H1 (cell line): ENCODE measurements around the gene LRRC23. TPM values are rescaled to one million over a fixed set of nuclear protein-coding genes. Genes with fewer than 3 reads are reported as not detected.
A peak's percentile ranks its signal among the peaks of the same experiment; 100 is the strongest.

ENCODE experiments used
- CTCF ChIA-PET: fragments of 300-600 bp; sonication (Branson Sonifier 250); formaldehyde crosslinking; loops from one replicate; lab custom pipeline; 2021; ENCODE audit not compliant: partially characterized antibody; lab: Charles Lee
- POLR2A ChIA-PET: fragments of 300-600 bp; sonication (Branson Sonifier 250); formaldehyde crosslinking; loops from one replicate; lab custom pipeline; 2021; ENCODE audit warnings: inconsistent platforms; ENCODE audit not compliant: partially characterized antibody; lab: Charles Lee
- DNase-seq, 2 experiments: peaks; one replicate each; pipeline versions ENCODE4 v3.0.0 to v3.0.0-alpha.2; 2010 to 2022; ENCODE audit warnings: low spot score in 2 of 2, low read depth in 1 of 2, mixed read lengths in 1 of 2
- FAIRE-seq: peaks from 2 replicates; lab custom pipeline; 2011; peaks lifted over from hg19 to GRCh38; lab: Jason Lieb, UNC
- H2AFZ ChIP-seq: 2 replicates; pipeline ENCODE4 v1.8.1; 2012; ENCODE audit warnings: low read length, inconsistent platforms
- H2AK5ac ChIP-seq: 2 replicates; pipeline ENCODE4 v1.6.1; 2013; ENCODE audit warnings: low read depth, low read length
- H2BK120ac ChIP-seq: replicated peaks from 2 replicates; pipeline ENCODE3; 2013; ENCODE audit warnings: low read depth, low read length, inconsistent platforms
- H2BK12ac ChIP-seq: 2 replicates; pipeline ENCODE4 v1.6.1; 2013; ENCODE audit warnings: low read depth, low read length
- H2BK15ac ChIP-seq: 2 replicates; pipeline ENCODE4 v1.6.1; 2013; ENCODE audit warnings: low read length
- H2BK20ac ChIP-seq: 2 replicates; pipeline ENCODE4 v1.6.1; 2013; ENCODE audit warnings: low read length
- H2BK5ac ChIP-seq: 2 replicates; pipeline ENCODE4 v1.6.1; 2013; ENCODE audit warnings: low read depth, low read length
- H3K14ac ChIP-seq: 2 replicates; pipeline ENCODE4 v1.6.1; 2013; ENCODE audit warnings: inconsistent platforms; ENCODE audit not compliant: insufficient read length
- H3K18ac ChIP-seq: 2 replicates; pipeline ENCODE4 v1.6.1; 2013; ENCODE audit warnings: low read length; ENCODE audit errors: extremely low read depth
- H3K23ac ChIP-seq: 2 replicates; pipeline ENCODE4 v1.6.1; 2013; ENCODE audit warnings: inconsistent platforms; ENCODE audit not compliant: insufficient read length
- H3K23me2 ChIP-seq: 2 replicates; pipeline ENCODE4 v1.6.1; 2013; ENCODE audit warnings: low read depth, low read length
- H3K27ac ChIP-seq: 2 replicates; pipeline ENCODE4 v1.6.1; 2011; ENCODE audit warnings: low read depth, low read length, inconsistent platforms
- H3K27me3 ChIP-seq, 4 experiments: replicated peaks in 1 of 4; 1 replicate in 1 of 4; 2 replicates in 3 of 4; pipeline versions ENCODE4 v1.6.1 to v1.8.1; 2011 to 2013; ENCODE audit warnings: low read length in 3 of 4, mild to moderate bottlenecking in 3 of 4, inconsistent platforms in 2 of 4, mixed read lengths in 2 of 4, moderate library complexity in 1 of 4; ENCODE audit not compliant: control insufficient read depth in 3 of 4, insufficient read depth in 3 of 4; ENCODE audit errors: extremely low read depth in 1 of 4
- H3K36me3 ChIP-seq, 4 experiments: 2 replicates each; pipeline versions ENCODE4 v1.6.1 to v1.8.1; 2011 to 2013; ENCODE audit warnings: mild to moderate bottlenecking in 4 of 4, low read length in 3 of 4, moderate library complexity in 2 of 4, control low read depth in 1 of 4, inconsistent platforms in 1 of 4; ENCODE audit not compliant: insufficient read depth in 4 of 4, control insufficient read depth in 2 of 4
- H3K4ac ChIP-seq: replicated peaks from 2 replicates; pipeline ENCODE3; 2013; ENCODE audit warnings: low read length, low read depth, mixed read lengths, inconsistent platforms; ENCODE audit not compliant: insufficient read length
- H3K4me1 ChIP-seq, 4 experiments: replicated peaks in 1 of 4; 1 replicate in 1 of 4; 2 replicates in 3 of 4; pipeline versions ENCODE4 v1.6.1 to v1.8.1; 2011 to 2013; ENCODE audit warnings: low read length in 3 of 4, inconsistent platforms in 2 of 4, mixed read lengths in 1 of 4; ENCODE audit not compliant: insufficient read depth in 4 of 4, control insufficient read depth in 3 of 4
- H3K4me2 ChIP-seq, 2 experiments: 2 replicates each; pipeline versions ENCODE4 v1.6.1 to v1.8.1; 2011 to 2013; ENCODE audit warnings: low read depth in 2 of 2, low read length in 2 of 2, control low read depth in 1 of 2, inconsistent platforms in 1 of 2, mild to moderate bottlenecking in 1 of 2; ENCODE audit not compliant: insufficient read depth in 1 of 2
- H3K4me3 ChIP-seq, 4 experiments: fragments of 200-600, 300-600 bp in 1 of 4; sonication (generic), shearing (Covaris generic), sonication (Bioruptor Twin) in 1 of 4; 2 replicates each; pipeline versions ENCODE4 v1.5.1 to v1.8.1; 2011 to 2016; ENCODE audit warnings: low read length in 4 of 4, low read depth in 3 of 4, control low read depth in 2 of 4, inconsistent platforms in 2 of 4, mild to moderate bottlenecking in 2 of 4, mixed read lengths in 1 of 4, moderate library complexity in 1 of 4; ENCODE audit not compliant: insufficient read depth in 2 of 4; ENCODE audit errors: extremely low read depth in 1 of 4
- H3K56ac ChIP-seq: replicated peaks from 2 replicates; pipeline ENCODE3; 2013; ENCODE audit warnings: low read depth, mild to moderate bottlenecking, mixed read lengths, low read length, inconsistent platforms; ENCODE audit not compliant: insufficient read length
- H3K79me1 ChIP-seq: 2 replicates; pipeline ENCODE4 v1.6.1; 2013; ENCODE audit warnings: low read depth, low read length, control low read depth
- H3K79me2 ChIP-seq, 2 experiments: 2 replicates each; pipeline versions ENCODE4 v1.6.1 to v1.8.1; 2012 to 2013; ENCODE audit warnings: low read length in 2 of 2, mild to moderate bottlenecking in 2 of 2, inconsistent platforms in 1 of 2; ENCODE audit not compliant: insufficient read depth in 2 of 2, control insufficient read depth in 1 of 2
- H3K9ac ChIP-seq, 4 experiments: replicated peaks in 1 of 4; 1 replicate in 1 of 4; 2 replicates in 3 of 4; pipeline versions ENCODE4 v1.6.1 to v1.8.1; 2011 to 2013; ENCODE audit warnings: low read depth in 3 of 4, low read length in 3 of 4, control low read depth in 2 of 4, mild to moderate bottlenecking in 2 of 4, moderate library complexity in 2 of 4, inconsistent platforms in 1 of 4; ENCODE audit errors: extremely low read depth in 1 of 4
- H3K9me3 ChIP-seq, 2 experiments: 2 replicates each; pipeline versions ENCODE4 v1.6.1 to v1.8.1; 2012 to 2013; ENCODE audit warnings: mild to moderate bottlenecking in 2 of 2, moderate library complexity in 2 of 2, control low read depth in 1 of 2, inconsistent platforms in 1 of 2, low read depth in 1 of 2, low read length in 1 of 2, mixed read lengths in 1 of 2; ENCODE audit not compliant: insufficient read depth in 2 of 2
- H4K20me1 ChIP-seq, 2 experiments: replicated peaks in 1 of 2; 2 replicates each; pipeline versions ENCODE3 to v1.8.1; 2011 to 2013; ENCODE audit warnings: inconsistent platforms in 2 of 2, low read length in 2 of 2, mild to moderate bottlenecking in 1 of 2; ENCODE audit not compliant: insufficient read depth in 2 of 2, control insufficient read depth in 1 of 2
- H4K5ac ChIP-seq: 2 replicates; pipeline ENCODE4 v1.6.1; 2013; ENCODE audit warnings: low read length, low read depth, mixed read lengths, inconsistent platforms; ENCODE audit not compliant: insufficient read length
- H4K8ac ChIP-seq: 2 replicates; pipeline ENCODE4 v1.8.0; 2013; ENCODE audit warnings: mild to moderate bottlenecking, moderate library complexity, low read length, inconsistent platforms; ENCODE audit not compliant: insufficient read depth; ENCODE audit errors: extremely low read depth
- H4K91ac ChIP-seq: replicated peaks from 2 replicates; pipeline ENCODE3; 2013; ENCODE audit warnings: low read length, mixed read lengths, inconsistent platforms; ENCODE audit not compliant: insufficient read length
- POLR2A ChIP-seq, 2 experiments: IDR thresholded peaks; 1 replicate in 1 of 2; 2 replicates in 1 of 2; pipeline ENCODE4 v1.6.1; 2011; ENCODE audit warnings: low read depth in 2 of 2, low read length in 2 of 2, mild to moderate bottlenecking in 2 of 2; ENCODE audit errors: control extremely low read depth in 1 of 2
- POLR2AphosphoS5 ChIP-seq: IDR thresholded peaks from 2 replicates; pipeline ENCODE4 v1.6.1; 2011; ENCODE audit warnings: low read depth, low read length
- RAD21 ChIP-seq, 2 experiments: IDR thresholded peaks in 1 of 2; conservative IDR thresholded peaks in 1 of 2; 2 replicates each; pipeline ENCODE4 v1.6.1; 2011; ENCODE audit warnings: low read depth in 2 of 2, low read length in 2 of 2, improper control_type of control experiment in 1 of 2, inconsistent platforms in 1 of 2, mild to moderate bottlenecking in 1 of 2, moderate library complexity in 1 of 2
- TAF7 ChIP-seq: optimal IDR thresholded peaks from 2 replicates; pipeline ENCODE3; 2011; ENCODE audit warnings: low read depth, mild to moderate bottlenecking, inconsistent platforms, low read length, moderate library complexity, borderline replicate concordance
- WGBS, 2 experiments: shearing (Covaris generic) in 1 of 2; methylation state at CpG; one replicate each; pipeline versions ENCODE4 v1.1.6 to v1.1.7; 2013 to 2015; ENCODE audit warnings: low lambda C conversion rate in 2 of 2, mixed read lengths in 2 of 2, inconsistent platforms in 1 of 2, low coverage in 1 of 2, missing lambda C conversion rate in 1 of 2; ENCODE audit not compliant: insufficient replicate concordance in 2 of 2, insufficient coverage in 1 of 2, insufficient read length in 1 of 2; ENCODE audit errors: extremely low coverage in 1 of 2, missing lambda C conversion rate in 1 of 2; 5-methylcytosine and 5-hydroxymethylcytosine counted together
- polyA plus RNA-seq, 7 experiments: library from polyadenylated mRNA; depleted of rRNA in 3 of 7; stranded (reverse) in 5 of 7; unstranded in 2 of 7; fragments of >200 nt in 5 of 7; fragments of 200-250 nt in 2 of 7; gene quantifications; 1 replicate in 5 of 7; 2 replicates in 1 of 7; 4 replicates in 1 of 7; pipeline versions ENCODE4 v1.2.1 to v1.2.3, GENCODE V29; 2011 to 2013; ENCODE audit warnings: missing spikeins in 2 of 7, mixed read lengths in 2 of 7
- total RNA-seq: library from RNA; stranded (reverse); fragmentation: NEBNext Ultra II Directional; extraction: Animal tissue kit (Norgen Biotek cat#: 25700); gene quantifications from 2 replicates; pipeline ENCODE4 v1.2.1, GENCODE V29; 2021

LRRC23 gene
- total and polyA plus RNA-seq, 2 of the 8 experiments (the other 6 are each of a cell fraction or from before 2014, with no cell fraction given) = 2.5 to 3.6 TPM

- H3K23ac ChIP-seq = no peak overlapping the region
- 0 out of 7 replicates have a peak overlapping the region, but pooled peaks of 1 of the 4 experiments have one; percentile 8 for H3K9ac ChIP-seq
- H3K79me2 ChIP-seq = peaks cover 0 to 26% of the 10 kb centered on the region in 2 experiments; a peak in 2 of 4 replicates
- 0 out of 2 replicates have a peak, but pooled peaks cover 4% of the 10 kb centered on the region for H3K79me1 ChIP-seq
- no peak overlapping the region for H4K91ac ChIP-seq
- H3K18ac ChIP-seq = no peak overlapping the region
- H3K9me3 ChIP-seq = no peaks in the 10 kb centered on the region
- no peak overlapping the region for H4K8ac ChIP-seq
- FAIRE-seq = no peak
- no peaks in the 10 kb centered on the region for H3K27me3 ChIP-seq
- peaks cover 8 to 31% (median 13%) of the 10 kb centered on the region in 4 experiments for H3K36me3 ChIP-seq
- no peak overlapping the region for H3K27ac ChIP-seq
- no peak overlapping the region for H3K56ac ChIP-seq
- ChIA-PET POLR2A (interaction anchor here (0.6 to 18.9 kb wide), 17 partner anchors 10 to 337 kb away, joined by 3 to 588 read pairs (median 26); partner anchors contain the start of genes ATN1, C12orf57, CDCA3 and ENO2), CTCF (interaction anchor here (0.6 to 10.4 kb wide), 25 partner anchors 11 to 266 kb away, joined by 3 to 216 read pairs (median 14); partner anchors contain the start of genes C12orf57, CDCA3, ENO2 and RNU7-1)
- H2BK15ac ChIP-seq = no peak overlapping the region
- H3K4me2 ChIP-seq = peak overlapping the region; percentile 85 to 89
- peaks cover 25 to 30% of the 10 kb centered on the region in 2 experiments for H4K20me1 ChIP-seq
- no peak overlapping the region for H4K5ac ChIP-seq
- peak overlapping the region; percentile 42 to 95 (median 86); a peak in 6 of 8 replicates for H3K4me3 ChIP-seq
- peaks cover 6 to 41% (median 19%) of the 10 kb centered on the region in 4 experiments for H3K4me1 ChIP-seq
- peak overlapping the region; percentile 45; the same call in 1 of the 2 replicates for H2BK5ac ChIP-seq
- no peak overlapping the region for H3K14ac ChIP-seq
- H2BK20ac ChIP-seq = no peak overlapping the region
- H3K4ac ChIP-seq = no peak overlapping the region
- no peak overlapping the region for H2AFZ ChIP-seq
- 81% methylated on average over 12 of the region's 12 CpGs; no CpG with 5 or more reads in 1 of the 2 experiments for WGBS, 2 experiments
- H3K23me2 ChIP-seq = peaks cover 21% of the 10 kb centered on the region
- H2AK5ac ChIP-seq = no peak overlapping the region
- H2BK120ac ChIP-seq = no peak overlapping the region
- DNase-seq = peak in 1 of 2 experiments; percentile 58
- TF ChIP-seq POLR2A (IDR thresholded peaks at IDR 0.05; ENCODE audit: control extremely low read depth in 1 of 2, low read depth in 2 of 2, low read length in 2 of 2) (peak in 1 of 2 experiments; percentile 84; a peak in 2 of 3 replicates), TAF7 (peak; percentile 17), POLR2AphosphoS5 (peak; percentile 80), RAD21 (IDR thresholded peaks at IDR 0.05 in 1 of 2, conservative IDR thresholded peaks at IDR 0.05 in 1 of 2; ENCODE audit: low read depth in 2 of 2, low read length in 2 of 2) (no peak)
- H2BK12ac ChIP-seq = no peak overlapping the region
Measured at GRCh38 chr12:6871052-6871957, 33.3 kb upstream of the LRRC23 start.
